Effector CD4-positive, alpha-beta T cell (primary cell): ENCODE results near the gene VPS13A.

Source experiments
- DNase-seq: peaks from one replicate; pipeline ENCODE4 v3.0.0-alpha.2; 2020
- total RNA-seq: gene quantifications from one replicate; lab custom pipeline; 2026; lab: John Stamatoyannopoulos, UW

VPS13A gene
- 139 reads per million, percentile 88 among the genes with 10 or more reads in this experiment for total RNA-seq

DNA sequence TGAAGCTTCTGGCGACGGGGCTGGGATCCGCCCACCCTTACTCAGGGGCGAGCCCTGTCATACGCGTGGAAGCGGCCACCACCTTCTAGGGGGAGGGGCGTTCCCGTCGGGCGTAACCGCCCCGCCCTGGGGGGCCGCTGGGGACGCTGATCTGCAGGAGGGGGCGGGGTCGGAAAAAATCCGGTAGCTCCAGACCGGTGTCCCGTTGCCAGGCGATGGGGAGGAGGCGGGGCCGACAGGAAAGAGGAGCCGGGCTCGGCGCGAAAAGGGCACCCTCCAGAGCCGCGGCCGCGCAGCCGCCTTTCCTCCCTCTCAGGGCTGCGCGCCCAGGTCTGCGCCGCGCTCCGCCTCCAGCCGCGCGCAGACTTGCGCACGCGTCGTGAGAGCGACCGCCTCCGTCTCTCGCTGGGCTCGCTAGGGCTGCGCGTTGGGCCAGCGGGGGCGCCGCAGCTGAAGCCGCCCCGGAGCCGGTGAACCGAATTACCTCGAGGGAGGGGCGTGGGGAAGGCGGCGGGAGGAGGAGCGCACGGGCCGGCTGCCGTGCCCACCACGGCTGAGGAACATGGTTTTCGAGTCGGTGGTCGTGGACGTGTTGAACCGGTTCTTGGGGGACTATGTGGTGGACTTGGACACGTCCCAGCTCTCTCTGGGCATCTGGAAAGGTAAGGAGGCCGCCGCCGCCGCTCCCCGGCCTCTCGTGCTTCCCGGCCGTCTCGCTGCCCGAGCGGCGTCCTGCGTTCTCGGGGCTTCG lies at the start of gene VPS13A:
Gene VPS13A (plus strand): TSS at position 392 of the 751 bp plus-strand sequence. CDS start 171 bp downstream, at position 563.
- peak; percentile 86 for DNase-seq

DNA sequence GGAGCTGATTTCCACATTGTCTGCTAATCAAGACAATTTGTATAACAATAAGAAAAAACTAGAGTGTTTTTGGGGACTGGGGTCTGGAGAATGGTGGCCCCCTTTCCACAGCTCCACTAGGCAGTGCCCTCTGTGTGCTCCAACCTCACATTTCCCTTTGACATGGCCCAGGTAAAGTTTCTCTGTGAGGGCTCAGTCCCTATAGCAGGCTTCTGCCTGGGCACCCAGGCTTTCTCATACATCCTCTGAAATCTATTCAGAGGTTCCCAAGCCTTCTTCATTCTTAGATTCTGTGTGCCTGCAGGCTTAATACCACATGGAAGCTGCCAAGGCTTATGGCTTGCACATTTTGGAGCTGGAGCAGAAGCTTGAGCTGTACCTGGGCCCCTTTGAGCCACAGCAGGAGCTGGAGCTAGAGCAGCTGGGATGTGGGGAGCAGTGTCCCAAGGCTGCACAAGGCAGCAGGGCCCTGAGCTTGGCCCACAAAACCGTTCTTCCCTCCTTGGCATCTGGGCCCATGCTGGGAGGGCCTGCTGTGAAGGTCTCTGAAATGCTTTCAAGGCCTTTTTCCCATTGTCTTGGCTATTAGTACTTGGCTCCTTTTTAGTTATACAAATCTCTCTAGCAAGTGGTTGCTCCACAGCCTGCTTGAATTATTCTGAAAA lies 49.1 kb upstream of the VPS13A start:
- no peak for DNase-seq

DNA sequence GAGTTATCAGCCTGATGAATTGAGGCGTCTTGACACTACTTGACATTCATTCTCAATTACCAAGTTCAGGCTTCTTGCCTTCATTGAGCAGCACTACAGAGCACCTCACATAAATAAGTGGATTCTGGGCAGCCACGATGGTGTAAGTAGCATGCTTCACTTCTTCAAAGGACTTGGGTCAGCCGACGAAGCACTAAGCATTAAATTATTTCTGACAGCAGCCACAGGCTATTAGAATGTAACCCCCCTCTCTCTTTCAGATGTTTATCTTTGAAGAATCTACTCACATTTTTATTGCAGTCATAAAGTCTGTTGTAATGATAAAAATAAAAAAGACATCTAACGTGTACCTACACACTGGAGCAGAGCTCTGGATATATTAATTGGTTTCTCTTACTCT lies 45.9 kb upstream of the VPS13A start:
- no peak for DNase-seq

- DNase-seq, result no peak
Measured at GRCh38 chr9:77133011-77133410, 44.3 kb upstream of the VPS13A start.

- DNase-seq, result no peak
Measured at GRCh38 chr9:77142366-77142765, 35.0 kb upstream of the VPS13A start.

GRCh38 chr9:77149879-77150278 lies 27.5 kb upstream of the VPS13A start:
- DNase-seq, result no peak

DNA sequence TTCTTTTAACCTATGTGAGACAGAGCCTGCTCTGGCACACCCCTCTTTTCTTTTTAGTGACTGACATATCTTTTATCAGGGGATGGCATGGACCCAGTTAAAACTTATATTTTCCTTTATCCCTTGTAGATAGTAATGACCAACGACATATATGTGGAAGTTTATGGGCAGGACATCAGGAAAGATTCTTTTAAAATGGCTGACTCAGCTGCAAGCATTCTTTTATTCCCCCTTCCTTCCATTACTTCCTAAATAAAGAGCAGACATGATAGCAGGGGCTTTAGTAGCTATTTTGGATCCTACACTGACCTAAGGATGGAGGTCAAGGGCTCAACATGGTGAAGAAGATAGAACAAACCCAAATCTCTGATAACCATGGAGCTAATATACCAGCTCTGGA lies 25.0 kb upstream of the VPS13A start:
- no peak for DNase-seq

DNA sequence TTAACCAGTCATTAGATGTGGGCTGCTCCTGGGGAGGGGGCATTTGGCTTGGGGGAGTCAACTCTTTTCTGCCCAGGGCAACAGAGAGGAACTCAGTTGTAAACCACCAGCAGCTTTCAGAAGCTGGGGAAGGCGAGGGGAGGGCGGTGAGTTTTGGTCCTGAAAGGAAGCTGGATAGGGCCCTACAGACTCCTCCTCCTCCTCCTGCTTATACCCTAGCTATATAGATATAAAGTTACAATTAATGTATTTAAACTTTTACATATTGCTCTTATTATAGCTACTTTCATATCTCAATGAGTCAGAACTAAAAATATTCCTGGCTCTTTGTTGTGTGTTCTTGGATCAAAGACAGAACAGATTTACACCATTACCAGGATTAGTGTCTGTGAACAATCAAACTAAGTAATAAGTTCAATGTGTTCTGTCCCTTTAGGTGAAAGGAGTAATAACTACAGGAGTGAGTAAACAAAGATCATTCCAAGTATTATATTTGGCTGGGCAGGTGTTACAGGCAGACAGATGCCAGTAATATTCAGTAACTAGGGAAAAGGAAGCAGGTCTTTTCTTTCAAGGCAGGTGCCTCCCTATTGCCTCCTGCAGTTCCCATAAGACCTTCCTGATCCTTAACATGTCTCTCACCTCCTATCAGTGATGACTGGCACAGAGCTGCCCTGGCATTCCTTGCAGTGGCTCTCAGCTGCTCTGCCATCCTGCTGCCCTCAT lies 20.5 kb upstream of the VPS13A start:
- no peak for DNase-seq

DNA sequence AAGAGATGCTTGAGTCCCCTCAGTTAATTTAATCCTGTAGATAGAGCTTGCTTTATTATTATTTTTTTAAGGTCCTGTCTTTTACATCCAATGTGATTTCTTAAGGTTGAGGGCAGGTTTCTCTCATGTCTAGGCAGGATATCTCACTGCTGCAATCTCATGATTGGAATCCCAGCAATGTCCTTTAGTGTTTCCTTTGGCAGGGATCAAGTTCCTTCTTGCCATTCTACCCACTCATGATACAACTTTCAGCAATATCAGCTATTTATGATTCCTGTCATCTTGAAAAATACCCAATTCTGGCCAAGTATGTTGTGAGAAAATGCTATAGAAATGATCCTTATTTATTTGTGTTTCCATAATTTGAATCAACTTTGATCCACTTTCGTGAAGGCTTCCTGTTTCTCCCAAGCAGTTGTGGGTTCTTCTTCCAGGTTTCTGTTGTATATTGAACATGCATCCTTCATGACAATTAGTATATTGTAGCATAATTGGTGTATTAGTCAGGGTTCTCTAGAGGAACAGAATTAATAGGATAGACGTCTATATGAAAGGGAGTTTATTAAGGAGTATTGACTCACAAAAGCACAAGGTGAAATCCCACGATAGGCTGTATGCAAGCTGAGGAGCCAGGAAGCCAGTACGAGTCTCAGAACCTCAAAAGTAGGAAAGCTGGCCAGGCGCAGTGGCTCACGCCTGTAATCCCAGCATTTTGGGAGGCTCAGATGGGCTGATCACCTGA lies 18.4 kb upstream of the VPS13A start:
- no peak for DNase-seq

DNA sequence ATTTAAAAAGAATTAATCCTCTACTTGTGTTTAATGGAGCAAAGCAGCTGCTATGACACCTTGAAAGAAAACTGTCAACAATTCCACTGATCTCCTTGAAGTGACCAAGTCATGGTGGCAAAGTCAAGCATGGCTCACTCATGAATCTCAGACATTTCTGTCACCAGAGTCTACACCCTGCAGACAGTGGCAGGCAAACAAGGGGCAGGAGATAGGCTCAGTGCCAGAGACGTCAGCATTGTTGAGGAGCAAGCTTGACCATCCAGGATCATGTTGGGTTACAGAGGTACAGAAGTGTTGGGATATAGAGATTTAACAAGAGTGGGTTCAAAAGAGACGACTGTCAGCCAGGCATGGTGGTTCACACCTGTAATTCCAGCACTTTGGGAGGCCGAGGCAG lies 16.1 kb upstream of the VPS13A start:
- no peak for DNase-seq

GRCh38 chr9:77161966-77162365 lies 15.4 kb upstream of the VPS13A start:
- no peak for DNase-seq

DNA sequence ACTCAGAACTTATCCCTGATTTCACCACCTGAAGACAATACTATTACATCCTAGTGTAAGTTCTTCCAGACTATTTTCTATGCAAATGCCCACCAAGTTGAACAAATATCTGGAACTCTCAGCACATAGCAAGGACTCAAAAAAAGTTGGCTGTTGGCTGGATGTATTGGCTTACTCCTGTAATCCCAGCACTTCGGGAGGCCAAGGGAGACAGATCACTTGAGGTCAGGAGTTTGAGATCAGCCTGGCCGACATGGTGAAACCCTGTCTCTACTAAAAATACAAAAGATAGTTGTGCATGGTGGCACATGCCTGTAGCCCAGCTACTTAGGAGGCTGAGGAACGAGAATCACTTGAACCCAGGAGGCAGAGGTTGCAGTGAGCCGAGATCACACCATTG lies 15.0 kb upstream of the VPS13A start:
- no peak for DNase-seq

GRCh38 chr9:77163884-77164283 lies 13.4 kb upstream of the VPS13A start:
- DNase-seq, result no peak

- no peak for DNase-seq
Measured at GRCh38 chr9:77166193-77166592, 11.1 kb upstream of the VPS13A start.

DNA sequence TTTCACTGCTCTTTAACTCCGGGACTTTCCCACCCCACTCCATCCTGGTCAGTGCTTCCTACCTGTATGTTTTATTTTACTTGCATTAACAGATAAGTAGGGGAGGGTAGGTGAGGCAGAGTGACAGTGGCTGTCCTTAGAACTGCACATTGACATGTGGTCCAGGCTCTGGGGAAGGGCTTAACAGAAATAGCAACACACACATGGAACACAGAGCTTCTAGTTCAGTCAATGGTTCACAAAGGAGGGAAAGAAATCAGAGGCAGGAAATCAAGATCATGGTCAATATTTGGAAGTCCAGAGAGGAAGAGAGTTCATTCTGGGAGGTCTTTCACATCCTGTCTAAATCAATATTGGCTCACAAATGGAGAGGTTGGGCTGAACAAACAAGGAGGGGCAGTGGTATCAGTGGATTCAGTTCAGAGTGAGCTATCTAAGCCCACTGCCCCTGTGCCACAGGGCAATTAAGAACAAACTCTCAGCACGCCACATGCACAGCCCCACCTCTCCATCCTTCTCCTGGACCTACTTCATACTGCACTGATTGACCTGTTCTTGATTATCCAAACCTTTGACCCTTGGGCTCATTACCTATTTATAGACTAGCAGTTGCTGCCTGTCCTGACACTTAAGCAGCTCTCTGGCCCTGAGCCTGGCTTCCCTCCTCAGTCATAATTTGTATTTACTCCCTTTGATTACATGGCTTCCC lies 6.2 kb upstream of the VPS13A start:
- no peak for DNase-seq

- no peak for DNase-seq
Measured at GRCh38 chr9:77175151-77175550, 2.2 kb upstream of the VPS13A start.

DNA sequence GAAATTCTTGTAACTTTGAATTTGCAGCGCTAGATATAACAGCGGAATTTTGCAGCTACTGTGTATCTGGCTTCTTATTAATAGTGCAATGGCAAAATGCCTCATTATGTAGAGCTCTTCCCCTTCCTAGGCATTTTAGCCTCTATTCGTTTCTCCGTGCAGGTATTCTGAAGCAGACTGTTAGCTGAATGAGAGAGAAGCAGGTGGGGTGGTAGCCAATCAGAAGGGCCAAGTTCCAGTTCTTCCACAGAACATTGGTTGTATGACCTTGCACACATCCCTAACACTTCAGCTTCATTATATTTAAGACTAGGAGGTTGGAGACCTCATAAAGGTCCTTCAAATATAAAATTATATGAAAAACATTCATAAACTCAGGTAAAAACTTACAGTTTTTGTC lies 1.2 kb upstream of the VPS13A start:
- DNase-seq, result no peak

DNA sequence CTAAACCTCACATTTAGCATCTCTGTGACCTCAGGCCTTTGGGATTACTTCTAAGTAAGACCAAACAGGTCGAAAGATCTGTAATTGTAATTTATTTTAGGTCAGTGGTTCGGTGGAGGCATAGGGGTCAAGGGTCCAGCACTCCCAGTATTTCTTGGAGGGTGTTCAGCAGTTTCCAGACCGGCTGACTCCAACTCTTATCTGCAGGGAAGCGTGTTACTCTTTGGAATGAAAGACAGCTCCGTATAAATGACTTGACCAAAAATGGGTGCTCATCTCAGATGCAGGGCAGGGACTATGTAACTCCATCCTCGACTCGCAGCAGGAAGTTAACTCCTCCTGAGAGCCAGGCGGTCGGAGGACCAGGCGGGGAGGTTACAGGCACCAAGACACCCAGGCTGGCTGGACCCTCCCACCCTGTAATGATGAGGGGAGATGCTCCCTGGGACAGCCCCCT lies 620 bp upstream of the VPS13A start:
- DNase-seq, result no peak

- DNase-seq, result peak; percentile 52
Measured at GRCh38 chr9:77177894-77178794, 810 bp downstream of the VPS13A start.

DNA sequence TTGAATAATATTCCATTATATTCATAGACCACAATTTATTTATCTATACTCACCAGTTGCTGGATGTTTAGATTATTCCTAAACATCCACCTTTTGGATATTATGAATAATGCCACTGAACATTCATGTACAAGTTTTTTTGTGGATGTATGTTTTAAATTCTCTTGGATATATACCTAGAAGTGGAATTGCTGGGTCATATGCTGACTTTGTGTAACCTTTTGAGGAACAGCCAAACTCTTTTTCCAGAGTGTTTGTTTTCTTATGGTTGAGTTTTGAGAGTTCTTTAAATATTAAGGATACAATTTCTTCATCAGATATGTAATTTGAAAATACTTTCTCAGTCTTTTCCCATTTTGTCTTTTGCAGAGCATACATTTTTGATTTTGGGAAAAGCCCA lies 2.7 kb downstream of the VPS13A start:
- DNase-seq, result no peak

GRCh38 chr9:77183581-77183980 lies 6.2 kb downstream of the VPS13A start:
- no peak for DNase-seq
